Nephron progenitor cell (in vitro differentiated cells): ENCODE data around the gene ABCG2.

Source experiments
- DNase-seq: peaks from one replicate; pipeline ENCODE4 v3.0.0; 2021
- H3K27ac Mint-ChIP-seq: 2 replicates; pipeline ENCODE4 v1.8.0; 2021; ENCODE audit warnings: mild to moderate bottlenecking, moderate library complexity, mixed read lengths
- H3K27me3 Mint-ChIP-seq: 2 replicates; pipeline ENCODE4 v1.8.0; 2021; ENCODE audit warnings: mild to moderate bottlenecking, low read depth, mixed read lengths; ENCODE audit not compliant: poor library complexity
- H3K36me3 Mint-ChIP-seq: 2 replicates; pipeline ENCODE4 v1.8.0; 2021; ENCODE audit warnings: low read depth, mixed read lengths
- H3K4me1 Mint-ChIP-seq: 2 replicates; pipeline ENCODE4 v1.8.0; 2021; ENCODE audit warnings: mixed read lengths
- H3K4me3 Mint-ChIP-seq: 2 replicates; pipeline ENCODE4 v1.8.0; 2021; ENCODE audit warnings: mild to moderate bottlenecking, moderate library complexity, mixed read lengths
- H3K9me3 Mint-ChIP-seq: 2 replicates; pipeline ENCODE4 v1.8.0; 2021; ENCODE audit warnings: mild to moderate bottlenecking, moderate library complexity, mixed read lengths
- CTCF ChIP-seq: fragments of 200-600 bp; sonication (generic); IDR thresholded peaks from 2 replicates; pipeline ENCODE4 v1.5.0; 2021; ENCODE audit warnings: antibody characterized with exemption

The ABCG2 gene

DNA sequence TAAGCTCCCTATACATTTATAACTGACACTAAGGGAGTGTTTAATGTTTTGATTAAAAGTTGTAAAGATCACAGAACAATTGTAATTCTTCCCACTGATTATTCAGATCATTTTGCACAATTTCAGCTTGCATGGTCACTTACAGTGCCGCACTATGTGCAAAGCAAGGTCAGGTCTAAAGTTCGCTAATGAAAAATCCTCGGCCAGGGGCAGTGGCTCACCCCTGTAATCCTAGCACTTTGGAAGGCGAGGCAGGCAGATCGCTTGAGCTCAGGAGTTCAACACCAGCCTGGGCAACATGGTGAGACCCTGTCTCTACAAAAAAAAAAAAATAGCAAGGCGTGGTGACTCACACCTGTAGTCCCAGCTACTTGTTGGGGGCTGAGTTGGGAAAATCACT lies 94.0 kb downstream of the ABCG2 start:
- Mint-ChIP-seq H3K4me3 (no peak overlapping the region), H3K9me3 (peaks cover 14% of the 10 kb centered on the region), H3K27ac (no peak overlapping the region), H3K27me3 (peaks cover 5% of the 10 kb centered on the region), H3K36me3 (peaks cover 71% of the 10 kb centered on the region), H3K4me1 (no peaks in the 10 kb centered on the region)
- no peak for TF ChIP-seq CTCF
- no peak for DNase-seq

- H3K4me3 Mint-ChIP-seq: no peak overlapping the region
- H3K9me3 Mint-ChIP-seq: peaks cover 9% of the 10 kb centered on the region
- H3K27me3 Mint-ChIP-seq: peaks cover 5% of the 10 kb centered on the region
- H3K27ac Mint-ChIP-seq: peak overlapping the region; percentile 3
- H3K4me1 Mint-ChIP-seq: no peaks in the 10 kb centered on the region
- TF ChIP-seq CTCF: no peak
- no peak for DNase-seq
- peaks cover 68% of the 10 kb centered on the region for H3K36me3 Mint-ChIP-seq
Observed at GRCh38 chr4:88063634-88064296, 94.7 kb downstream of the ABCG2 start.

DNA sequence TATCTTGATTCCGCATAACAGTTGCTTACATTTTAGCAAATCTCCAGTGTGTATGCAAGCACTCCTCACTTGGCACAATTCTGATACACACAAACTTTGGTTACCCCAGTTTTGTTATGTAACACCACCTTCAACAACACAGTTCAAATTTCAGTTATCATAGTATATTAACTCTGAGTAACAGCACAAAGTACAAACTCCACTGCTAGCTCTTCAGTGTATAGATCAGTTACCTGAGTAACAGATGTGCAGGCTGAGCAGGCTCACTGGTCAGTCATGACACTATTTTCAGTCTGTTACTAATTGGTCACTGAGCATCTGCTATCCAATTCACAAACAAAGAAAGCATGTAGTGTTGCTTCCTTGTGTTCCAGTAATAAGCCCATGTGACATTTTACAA lies 95.6 kb downstream of the ABCG2 start:
- Mint-ChIP-seq H3K27me3 (peaks cover 5% of the 10 kb centered on the region), H3K9me3 (peaks cover 4% of the 10 kb centered on the region), H3K4me1 (no peaks in the 10 kb centered on the region), H3K4me3 (no peak overlapping the region), H3K36me3 (peaks cover 64% of the 10 kb centered on the region), H3K27ac (no peak overlapping the region)
- no peak for TF ChIP-seq CTCF
- DNase-seq: no peak

DNA sequence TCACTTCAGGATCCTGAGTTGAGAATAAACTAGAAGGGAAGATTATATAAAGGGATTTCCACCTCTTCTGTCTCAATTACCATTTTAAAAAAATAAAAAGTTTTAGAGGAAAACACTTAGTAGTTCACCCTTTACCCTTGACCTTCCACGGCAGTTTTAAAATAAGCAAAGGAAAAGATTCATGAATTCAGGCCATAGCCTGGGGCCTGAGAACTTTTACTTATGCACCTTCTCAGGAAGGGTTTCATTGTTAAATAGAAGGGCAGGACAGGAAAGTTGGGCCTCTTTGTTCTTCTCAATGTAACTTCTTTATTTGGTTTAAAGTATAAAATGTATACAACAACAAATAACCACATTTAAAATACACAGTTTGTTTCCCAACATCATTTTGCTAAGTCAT lies 96.1 kb downstream of the ABCG2 start:
- no peak for TF ChIP-seq CTCF
- Mint-ChIP-seq H3K4me1 (no peaks in the 10 kb centered on the region), H3K9me3 (no peaks in the 10 kb centered on the region), H3K27me3 (peaks cover under 1% of the 10 kb centered on the region), H3K36me3 (peaks cover 62% of the 10 kb centered on the region), H3K4me3 (no peak overlapping the region), H3K27ac (no peak overlapping the region)
- DNase-seq: no peak

DNA sequence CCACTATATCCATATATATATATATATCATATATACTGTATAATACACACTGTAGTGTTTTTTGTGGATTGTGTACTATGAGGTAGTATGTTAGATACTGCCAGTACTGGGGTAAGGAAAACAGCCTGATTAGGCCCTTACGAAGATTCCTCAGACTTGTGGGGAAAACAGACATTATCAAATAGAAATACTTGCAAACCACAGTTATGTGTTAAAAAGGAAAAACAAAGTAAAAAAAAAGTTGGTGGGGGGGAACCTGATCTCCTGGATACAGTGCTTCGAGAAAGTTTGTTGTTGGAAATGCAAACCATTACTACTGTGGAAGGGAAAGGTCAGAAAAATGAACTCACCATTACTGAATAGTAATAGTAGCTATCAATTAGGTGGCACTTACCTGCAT lies 98.0 kb downstream of the ABCG2 start:
- no peaks in the 10 kb centered on the region for H3K27me3 Mint-ChIP-seq
- no peak for TF ChIP-seq CTCF
- H3K4me1 Mint-ChIP-seq: no peaks in the 10 kb centered on the region
- no peak for DNase-seq
- no peak overlapping the region for H3K27ac Mint-ChIP-seq
- peaks cover 57% of the 10 kb centered on the region for H3K36me3 Mint-ChIP-seq
- no peak overlapping the region for H3K4me3 Mint-ChIP-seq
- H3K9me3 Mint-ChIP-seq: no peaks in the 10 kb centered on the region

GRCh38 chr4:88059766-88060165 lies 98.7 kb downstream of the ABCG2 start:
- Mint-ChIP-seq H3K4me1 (no peaks in the 10 kb centered on the region), H3K9me3 (no peaks in the 10 kb centered on the region), H3K27ac (no peak overlapping the region), H3K36me3 (peaks cover 57% of the 10 kb centered on the region), H3K27me3 (no peaks in the 10 kb centered on the region), H3K4me3 (no peak overlapping the region)
- DNase-seq: no peak
- TF ChIP-seq CTCF: no peak
